ENCODE results near the gene OTOL1. TPM values are rescaled to one million over a fixed set of nuclear protein-coding genes. Genes with fewer than 3 reads are reported as not detected.
"Not testable (repeated sequence)": the region's sequence is repeated elsewhere in the genome, so short reads cannot be mapped to it uniquely, and the experiment has no call there.

Gene OTOL1
- not detected for total RNA-seq

DNA sequence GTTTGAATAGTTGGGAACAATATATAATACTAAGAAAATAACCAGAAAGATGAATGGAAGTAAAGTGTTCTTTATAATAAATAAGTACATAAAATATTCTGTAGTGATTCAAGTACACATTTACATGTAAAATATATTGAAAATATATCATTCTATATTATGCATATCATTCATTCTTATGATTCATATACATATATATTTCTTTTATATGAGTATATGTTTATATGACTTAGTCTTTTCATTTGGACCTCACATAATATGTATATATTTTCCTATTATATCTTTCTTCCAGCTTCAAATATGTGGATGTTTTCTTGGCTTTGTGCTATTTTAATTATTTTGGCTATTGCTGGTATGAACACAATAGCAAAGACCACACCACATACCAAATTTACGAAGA is at the start of gene OTOL1:
Gene OTOL1 (plus strand): TSS at position 301 of the 400 bp plus-strand sequence. CDS start 0 bp downstream, at position 301.
- ATAC-seq = no peak

- ATAC-seq = no peak
Observed at GRCh38 chr3:161449785-161450184, 46.8 kb upstream of the OTOL1 start.

DNA sequence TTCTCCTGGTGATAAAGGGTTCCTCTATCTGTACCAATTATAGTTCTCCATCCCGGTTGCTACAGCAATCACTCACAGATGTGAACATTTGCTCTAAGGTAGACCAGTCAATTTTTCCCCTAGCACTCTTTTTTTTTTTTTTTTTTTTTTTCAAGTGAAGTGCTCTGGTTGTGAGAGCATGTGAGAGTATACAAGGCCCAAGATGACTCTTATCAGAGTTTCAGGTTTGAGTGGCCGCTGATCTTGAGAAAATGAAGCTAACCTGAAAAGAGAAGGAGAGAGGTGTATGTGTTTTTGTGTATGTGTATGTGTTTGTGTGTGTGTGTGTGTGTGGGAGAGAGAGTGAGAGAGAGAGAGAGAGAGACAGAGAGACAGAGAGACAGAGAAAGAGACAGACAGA is 44.4 kb upstream of the OTOL1 start:
- no peak for ATAC-seq

GRCh38 chr3:161454615-161455014 is 42.0 kb upstream of the OTOL1 start:
- no peak for ATAC-seq

DNA sequence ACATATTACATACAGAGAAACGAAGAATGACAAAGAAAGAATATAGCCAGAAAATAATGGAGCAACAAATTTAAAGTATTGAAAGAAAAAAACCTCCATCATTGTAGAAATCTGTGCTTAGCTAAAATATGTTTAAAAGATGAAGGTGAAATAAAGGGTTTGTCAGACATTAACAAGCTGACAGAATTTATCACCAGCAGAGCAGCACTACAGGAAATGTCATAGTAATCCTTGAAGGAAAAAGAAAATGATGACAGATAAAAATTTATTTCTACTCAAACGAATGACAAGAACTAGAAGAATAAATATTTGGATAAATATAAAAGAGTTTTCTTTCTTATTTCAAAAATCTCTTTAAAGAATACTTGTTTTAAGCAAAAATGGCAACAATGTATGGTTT is 40.6 kb upstream of the OTOL1 start:
- no peak for ATAC-seq

DNA sequence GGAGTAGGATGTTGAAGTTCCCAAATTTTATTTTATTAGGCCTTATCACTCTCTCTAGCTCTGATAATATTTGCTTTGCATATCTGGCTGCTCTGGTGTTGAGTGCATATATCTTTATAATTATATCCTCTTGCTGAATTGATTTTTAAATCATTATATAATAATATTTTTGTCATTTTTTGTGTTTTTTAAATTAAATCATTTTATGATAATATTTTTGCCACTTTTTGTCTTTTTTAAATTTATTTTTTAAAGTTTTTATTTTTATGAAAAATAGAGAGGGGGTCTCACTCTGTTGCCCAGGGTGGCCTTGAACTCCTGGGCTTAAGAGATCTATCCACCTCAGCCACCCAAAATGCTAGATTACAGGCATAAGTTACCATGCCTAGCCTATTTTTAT is 34.5 kb upstream of the OTOL1 start:
- no peak for ATAC-seq

- no peak for ATAC-seq
Observed at GRCh38 chr3:161471211-161471610, 25.4 kb upstream of the OTOL1 start.

DNA sequence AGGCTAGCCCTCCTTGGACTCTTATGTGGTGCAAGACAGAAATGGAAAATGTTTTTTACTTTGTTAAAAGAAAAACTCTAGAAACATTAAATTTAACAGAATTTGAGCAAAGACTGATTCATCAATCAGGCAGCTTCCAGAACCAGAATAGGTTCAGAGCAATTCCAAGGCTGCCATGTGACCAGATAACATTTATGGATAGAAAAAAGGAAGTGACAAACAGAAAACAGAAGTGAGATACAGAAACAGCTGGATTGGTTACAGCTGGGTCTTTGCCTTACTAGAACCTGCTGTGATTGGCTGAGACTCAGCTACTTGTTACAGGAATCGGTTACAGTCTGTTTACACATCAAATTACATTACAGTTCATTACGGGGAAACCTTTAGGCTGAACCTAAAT is 22.5 kb upstream of the OTOL1 start:
- ATAC-seq = no peak

GRCh38 chr3:161474741-161475140 is 21.9 kb upstream of the OTOL1 start:
- ATAC-seq = no peak

GRCh38 chr3:161475206-161475605 is 21.4 kb upstream of the OTOL1 start:
- no peak for ATAC-seq

DNA sequence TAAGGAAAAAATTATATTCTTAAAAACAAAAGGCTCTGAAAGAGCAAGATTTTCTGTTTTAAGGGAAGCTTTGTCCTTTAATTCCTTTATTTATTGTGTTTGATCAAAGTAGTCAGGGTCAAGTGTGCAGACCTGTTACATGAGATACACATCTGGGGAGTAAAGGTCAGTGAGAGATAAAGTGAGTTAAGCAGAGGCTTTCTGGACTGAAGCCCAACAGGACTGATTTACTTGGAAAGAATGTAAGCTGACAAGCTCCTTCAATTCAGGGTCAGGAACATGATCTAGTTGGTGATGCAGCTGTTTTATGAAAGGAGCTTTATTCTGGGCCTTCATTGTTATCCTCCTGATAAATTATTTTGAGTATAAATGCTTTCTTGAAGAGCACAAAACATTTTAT is 20.7 kb upstream of the OTOL1 start:
- no peak for ATAC-seq

GRCh38 chr3:161484226-161484625 is 12.4 kb upstream of the OTOL1 start:
- no peak for ATAC-seq

- ATAC-seq = peak; percentile 37
Observed at GRCh38 chr3:161488284-161488683, 8.3 kb upstream of the OTOL1 start.

DNA sequence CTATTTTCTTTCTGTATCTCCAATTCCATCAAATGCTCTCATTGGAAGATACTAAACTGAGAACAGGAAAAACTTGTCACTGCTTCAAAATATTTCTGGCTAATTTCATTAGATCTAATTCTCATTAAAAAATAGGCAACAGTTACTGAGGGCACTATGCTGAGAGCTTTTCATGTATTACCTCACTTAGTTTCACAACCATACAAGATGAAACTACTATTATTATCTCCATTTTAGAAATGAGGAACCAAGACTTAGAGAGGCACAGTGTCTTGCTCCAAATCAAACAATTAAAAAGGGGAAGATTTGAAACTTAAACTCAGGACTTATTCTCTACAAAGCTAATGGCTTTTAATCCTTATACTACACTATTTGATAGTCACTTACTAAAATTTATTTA is 7.2 kb upstream of the OTOL1 start:
- no peak for ATAC-seq

DNA sequence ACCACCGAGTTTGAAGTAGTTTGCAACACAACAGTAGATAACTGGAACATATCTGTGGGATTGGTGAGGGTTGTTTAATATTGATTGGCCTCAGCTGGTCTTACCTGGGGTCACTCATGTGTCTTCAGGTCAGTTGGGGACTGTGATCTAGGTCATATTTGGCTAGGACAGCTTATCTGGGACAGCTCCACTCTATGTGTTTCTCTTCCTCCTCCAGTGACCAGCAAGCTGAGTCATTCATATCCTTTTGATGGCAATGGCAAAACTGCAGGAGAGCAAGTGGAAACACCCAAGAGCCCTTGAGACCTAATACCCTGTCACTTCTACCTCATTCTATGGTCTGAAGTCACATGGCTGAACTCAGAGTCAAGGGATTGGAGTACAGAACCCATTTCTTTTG is 5.8 kb upstream of the OTOL1 start:
- ATAC-seq = not testable (repeated sequence)

DNA sequence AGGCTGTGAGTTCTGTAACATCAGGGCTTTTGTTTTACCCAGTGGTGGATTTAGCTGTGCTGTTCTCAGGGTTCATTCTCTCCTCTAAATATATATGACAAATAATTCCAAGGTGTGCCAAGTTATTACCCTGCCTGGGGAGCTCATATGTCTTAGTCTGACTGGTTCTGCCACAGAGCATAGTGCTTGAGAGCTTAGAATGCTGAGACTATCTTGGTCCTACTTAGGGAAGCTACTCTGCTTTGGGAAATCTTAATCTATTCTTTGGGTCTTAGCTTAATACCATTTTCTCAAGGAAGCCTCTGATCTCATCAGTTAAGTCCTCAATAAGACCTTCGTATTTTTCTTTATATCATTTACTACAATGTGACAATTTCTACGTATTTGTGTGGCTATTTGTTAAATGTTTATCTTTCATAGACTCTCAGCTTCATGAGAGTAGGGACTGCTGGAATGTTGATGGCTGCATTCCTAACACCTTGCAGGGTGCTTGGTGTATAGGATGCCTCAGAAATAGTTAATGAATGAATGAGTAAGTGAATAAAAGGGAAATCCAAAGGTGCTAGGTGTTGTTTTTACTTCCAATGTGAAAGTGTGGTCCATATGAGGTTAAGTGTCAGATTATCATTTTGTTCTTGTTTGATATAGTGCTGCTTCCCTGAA is 1.8 kb downstream of the OTOL1 start:
- no peak for ATAC-seq

DNA sequence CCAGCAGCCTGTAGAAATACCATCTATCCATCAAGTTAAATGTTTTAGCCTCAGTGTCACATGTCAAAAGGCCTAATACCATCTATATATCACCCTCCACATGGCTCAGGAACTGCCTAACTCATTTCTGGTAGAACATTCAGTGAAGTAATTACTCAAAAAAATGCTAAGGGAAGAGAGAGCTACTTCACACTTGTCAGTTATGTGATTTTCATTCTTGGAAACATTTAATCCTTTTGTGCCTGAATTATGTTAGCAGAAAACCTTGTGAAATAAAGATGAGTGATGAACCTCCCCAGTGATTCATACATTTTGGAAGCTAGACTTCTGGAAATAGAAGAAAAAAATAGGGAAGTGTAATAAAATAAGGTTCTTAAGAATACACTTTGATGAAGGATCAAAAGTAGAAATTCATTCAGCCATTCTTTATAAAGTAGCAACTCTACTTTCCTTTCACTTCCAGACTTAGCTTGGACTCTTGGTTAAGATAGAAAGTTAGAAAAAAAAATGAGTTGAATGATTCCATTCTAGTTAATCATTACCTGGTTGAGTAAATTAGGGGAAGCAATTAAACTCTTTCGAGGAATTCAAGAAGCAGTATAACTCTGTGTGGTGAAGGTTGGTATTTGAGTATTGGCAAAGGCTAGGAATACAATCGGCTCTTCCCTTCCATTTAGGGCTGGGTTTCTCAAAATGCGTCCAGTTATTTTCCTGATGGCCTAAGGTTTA is 3.6 kb downstream of the OTOL1 start:
- ATAC-seq = no peak

DNA sequence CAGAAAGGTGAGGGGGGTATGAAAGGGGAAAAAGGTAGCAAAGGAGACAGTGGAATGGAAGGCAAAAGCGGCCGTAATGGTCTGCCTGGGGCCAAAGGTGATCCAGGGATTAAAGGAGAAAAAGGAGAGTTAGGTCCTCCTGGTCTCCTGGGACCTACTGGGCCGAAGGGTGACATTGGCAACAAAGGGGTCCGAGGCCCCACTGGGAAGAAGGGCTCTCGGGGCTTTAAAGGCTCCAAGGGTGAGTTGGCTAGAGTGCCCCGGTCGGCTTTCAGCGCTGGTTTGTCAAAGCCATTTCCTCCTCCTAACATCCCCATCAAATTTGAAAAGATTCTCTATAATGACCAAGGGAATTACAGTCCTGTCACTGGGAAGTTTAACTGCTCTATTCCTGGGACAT is 6.7 kb downstream of the OTOL1 start:
- ATAC-seq = no peak

- ATAC-seq = no peak
Observed at GRCh38 chr3:161508852-161509477, 12.4 kb downstream of the OTOL1 start.

GRCh38 chr3:161510510-161511260 is 14.1 kb downstream of the OTOL1 start:
- no peak for ATAC-seq

DNA sequence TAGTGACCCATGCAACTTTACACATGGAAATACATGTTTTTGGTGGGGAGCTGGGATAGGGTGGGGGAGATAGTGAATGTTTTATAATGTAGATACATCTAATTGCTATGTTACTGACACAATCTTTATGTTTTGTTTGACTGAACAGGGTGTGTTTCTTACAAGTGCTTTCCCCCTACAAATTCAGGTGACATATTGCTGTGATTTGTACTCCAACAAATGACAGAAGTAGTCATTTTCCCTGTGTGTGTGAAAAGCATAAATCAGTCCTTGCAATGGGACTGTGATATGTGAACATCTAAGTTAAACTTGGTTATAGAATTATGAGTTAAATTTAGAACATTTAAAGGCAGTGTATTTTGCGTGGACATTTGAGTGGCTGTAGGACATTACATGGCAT is 27.3 kb downstream of the OTOL1 start:
- ATAC-seq = no peak

DNA sequence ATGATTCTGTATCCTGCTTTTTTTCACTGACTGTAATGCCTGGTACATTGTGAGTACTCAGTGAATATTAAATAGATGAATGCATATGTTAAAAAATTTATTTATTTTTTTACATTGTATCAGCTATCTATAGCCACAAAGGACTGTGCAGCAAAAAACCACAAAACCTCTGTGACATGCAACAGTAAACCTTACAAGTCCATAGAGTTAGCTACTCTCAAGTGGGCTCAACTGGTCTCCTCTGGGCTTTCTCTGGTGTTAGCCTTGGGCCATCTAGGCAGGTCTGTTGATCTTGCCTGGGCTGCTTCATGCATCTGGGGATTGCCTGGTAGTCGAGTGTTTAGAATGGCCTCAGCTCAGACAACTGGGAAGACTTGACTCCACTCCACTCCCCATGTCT is 35.3 kb downstream of the OTOL1 start:
- no peak for ATAC-seq

DNA sequence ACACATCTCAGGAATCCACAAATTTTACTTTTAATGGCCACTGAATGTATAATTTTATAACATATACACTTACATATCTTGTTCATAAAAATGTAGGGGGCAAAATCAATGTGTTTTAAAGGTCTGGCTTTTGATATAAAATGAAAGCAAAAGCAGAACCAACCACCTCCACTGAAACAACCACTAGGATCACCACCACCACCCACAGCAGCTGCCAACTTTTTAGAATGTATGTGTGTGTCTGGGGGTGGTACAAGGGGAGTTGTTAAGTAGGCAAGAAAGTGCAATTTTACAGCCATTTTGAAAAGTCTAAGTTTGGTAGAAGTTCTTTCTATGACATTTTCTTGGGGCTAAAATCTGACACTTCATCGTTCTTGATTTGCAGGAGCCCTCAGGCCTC is 44.0 kb downstream of the OTOL1 start:
- no peak for ATAC-seq

All from esophagus mucosa (tissue), 1 donor.